NCI-H82 (cell line): ENCODE measurements around the gene CLCN3.
A peak's percentile ranks its signal among the peaks of the same experiment; 100 is the strongest.
"Not testable (repeated sequence)": the region's sequence is repeated elsewhere in the genome, so short reads cannot be mapped to it uniquely, and the experiment has no call there.

Source experiments
- DNase-seq: peaks from one replicate; lab custom pipeline; 2025; lab: John Stamatoyannopoulos, UW

CLCN3 gene

GRCh38 chr4:169657470-169658107, 37.2 kb downstream of the CLCN3 start:
- DNase-seq: no peak

GRCh38 chr4:169658196-169658595, 37.8 kb downstream of the CLCN3 start:
- DNase-seq: no peak

DNA sequence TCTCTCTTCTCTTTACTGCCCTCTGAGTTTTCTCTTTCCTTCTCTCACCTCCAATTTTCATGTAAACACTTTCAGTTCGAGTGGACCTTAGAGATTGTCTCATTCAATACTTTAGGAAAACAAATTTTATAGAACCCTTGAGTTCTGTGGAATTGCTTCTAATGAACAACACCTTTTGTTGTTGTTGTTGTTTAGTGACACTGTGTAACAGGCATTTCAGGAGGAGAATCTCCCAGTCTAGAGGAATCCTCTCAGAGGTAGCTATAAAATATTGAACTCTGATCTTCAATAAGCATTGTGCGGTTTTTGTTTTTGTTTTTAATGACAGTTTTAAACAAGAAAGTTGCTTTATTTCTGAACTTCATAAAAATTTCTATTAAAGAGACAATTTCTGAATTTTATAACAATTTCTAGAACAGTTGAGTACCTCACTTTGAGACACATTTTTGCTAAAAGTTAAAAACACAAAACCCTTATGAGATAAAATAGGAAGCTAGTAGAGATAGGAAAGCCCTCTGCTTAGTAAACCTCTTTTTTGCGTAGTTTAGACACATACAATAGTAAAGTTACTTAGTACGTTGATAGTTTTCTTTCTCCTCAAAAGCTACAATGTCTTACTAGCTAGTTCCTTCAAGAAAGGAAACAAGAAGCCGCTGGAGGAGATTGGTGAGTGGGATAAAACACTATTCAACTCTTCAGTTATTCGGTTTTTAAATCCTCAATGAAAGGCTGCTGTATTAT, 38.8 kb downstream of the CLCN3 start:
- peak; percentile 30 for DNase-seq

DNA sequence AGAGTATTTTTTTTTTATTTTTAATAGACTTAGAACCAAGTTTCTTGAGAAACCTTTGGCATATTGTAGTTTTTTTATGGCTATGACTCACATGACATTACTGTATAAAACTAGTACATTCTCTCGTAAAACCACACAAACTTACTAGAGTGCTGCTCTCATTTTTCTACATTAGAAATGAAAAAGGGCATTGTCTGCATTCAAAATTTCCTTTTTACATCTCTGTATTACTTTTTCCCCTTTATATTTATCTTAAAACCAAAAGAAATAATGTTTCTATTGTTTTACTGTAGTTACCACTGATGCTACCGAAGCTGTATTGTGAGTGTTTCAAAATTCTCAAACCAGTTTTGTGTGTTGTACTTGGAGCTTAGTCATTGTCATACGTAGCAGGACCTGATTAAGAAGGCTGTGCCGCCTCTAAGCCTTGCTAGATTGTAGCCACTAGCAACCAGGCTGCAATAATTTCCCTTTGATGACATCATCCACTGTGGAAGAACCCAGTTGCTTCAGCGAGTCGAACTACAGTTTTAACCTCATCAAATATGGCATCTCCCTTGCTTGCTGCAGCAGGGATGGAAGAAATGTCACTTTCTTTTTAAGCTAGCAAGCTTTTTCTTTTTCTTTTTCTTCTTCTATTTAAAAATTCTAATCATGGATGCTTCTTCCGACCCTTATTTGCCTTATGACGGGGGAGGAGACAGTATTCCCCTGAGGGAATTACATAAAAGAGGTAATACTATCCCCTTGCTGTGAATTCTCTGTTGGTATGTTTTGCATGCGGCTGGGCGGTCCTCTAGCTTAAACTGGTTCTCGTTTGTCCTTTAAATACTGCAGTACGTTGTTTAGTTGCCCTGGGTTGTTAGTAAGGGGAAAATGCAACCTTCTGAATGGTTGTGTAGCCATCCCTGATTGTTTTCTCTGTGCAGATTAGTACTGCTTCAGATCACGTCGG, 39.6 kb downstream of the CLCN3 start:
- peak; percentile 97 for DNase-seq

DNA sequence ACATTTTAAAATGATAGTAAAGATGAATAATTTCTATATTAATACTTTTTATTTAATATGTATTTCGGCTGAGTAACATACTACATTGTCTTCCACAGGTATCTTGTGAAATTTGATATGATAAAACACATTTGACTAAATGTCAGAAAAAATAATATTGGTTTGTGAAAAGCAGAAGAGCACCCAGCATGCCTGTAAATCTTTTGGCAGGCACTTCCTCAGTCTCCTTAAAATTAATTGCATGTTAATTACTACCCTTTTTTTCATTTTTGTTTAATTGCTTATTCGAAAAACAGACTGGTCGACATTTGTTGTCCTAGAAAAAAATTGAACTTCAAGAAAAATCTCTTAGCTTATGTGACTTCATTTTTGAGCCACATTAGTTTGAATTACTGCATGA, 40.6 kb downstream of the CLCN3 start:
- DNase-seq: no peak

GRCh38 chr4:169661761-169662160, 41.4 kb downstream of the CLCN3 start:
- no peak for DNase-seq

DNA sequence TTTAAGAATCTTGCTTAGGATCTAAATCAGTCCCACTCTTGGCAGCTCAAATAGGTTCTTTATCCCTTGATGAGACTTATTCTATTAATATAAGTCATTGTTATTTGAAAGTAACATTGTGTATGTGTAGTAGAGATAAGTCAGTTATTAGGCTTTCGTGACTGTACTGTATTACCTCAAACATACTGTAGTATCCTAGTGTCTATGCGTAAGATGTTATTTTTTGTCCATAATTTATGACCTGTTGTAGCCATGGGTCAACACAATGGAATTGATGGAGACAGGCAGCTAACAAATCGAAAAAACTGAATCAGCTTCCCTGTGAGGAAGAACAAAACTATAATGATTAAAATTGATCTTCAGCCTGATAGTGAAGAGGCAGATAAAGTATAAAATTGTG, 41.8 kb downstream of the CLCN3 start:
- DNase-seq: no peak

DNA sequence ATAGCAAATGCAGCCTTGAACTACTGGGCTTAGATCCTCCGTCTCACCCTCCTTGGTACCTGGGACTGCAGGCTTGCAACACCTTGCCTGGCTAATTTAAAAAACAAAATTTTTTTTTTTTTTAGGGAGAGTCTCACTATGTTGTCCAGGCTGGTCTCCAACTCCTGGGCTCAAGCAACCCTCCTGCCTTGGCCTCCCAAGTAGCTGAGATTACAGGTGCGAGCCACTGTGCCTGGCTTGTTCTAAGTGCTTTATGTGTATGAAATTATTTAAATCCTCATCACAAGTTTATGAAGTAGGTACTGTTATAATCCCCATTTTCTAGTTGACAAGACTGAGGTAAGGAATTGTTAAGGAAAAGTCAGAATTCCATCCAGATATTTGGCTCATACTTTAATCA, 43.0 kb downstream of the CLCN3 start:
- no peak for DNase-seq

GRCh38 chr4:169663831-169664230, 43.5 kb downstream of the CLCN3 start:
- DNase-seq: peak; percentile 2

DNA sequence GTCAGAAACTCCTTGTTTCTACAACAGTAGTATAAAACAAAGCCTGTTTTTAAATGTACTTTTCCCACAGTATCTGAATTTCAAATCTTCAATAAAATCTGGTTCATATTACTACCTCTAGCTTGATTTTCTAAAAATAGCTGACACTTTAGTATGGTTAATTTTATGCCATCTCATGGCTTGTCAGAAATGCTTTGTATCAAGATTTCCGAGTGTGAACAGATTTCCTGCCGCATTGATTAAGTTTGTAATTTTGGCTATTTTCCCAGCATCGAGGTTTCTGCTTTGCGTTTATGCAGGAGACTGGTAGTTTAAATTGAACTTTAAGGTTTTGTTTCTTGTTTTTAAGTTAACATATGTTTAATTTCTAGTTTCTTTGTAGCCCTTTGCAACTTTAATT, 44.2 kb downstream of the CLCN3 start:
- no peak for DNase-seq

- no peak for DNase-seq
Measured at GRCh38 chr4:169665046-169665737, 44.8 kb downstream of the CLCN3 start.

DNA sequence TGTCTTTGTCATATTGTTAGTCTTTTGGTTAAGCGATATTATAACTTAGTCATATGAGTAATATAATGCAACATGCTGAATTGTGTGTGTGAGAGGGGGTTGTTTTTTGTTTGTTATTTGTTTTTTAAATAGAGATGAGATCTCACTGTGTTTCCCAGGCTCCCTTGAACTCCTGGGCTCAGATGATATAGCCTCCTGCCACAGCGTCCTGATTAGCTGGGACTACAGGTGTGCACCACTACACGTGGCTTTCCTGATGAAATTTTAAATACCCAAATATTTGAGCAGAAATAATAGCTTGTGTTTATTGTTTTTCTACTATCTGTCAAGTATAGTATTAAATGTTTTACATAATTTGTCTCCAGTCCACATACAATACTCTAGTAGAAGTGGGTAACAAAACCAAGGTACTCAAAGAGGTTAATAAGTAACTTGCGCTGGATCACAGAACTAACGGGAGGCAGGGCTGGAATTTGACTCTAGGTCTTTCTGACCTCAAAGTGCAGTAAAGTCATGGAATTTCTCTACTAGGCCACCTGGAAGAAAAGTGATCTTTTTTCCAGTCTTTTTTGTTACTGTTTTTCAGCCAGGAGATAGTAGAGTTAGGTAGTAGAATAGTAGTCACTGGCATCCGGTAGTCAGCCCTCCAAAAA, 47.8 kb downstream of the CLCN3 start:
- no peak for DNase-seq

DNA sequence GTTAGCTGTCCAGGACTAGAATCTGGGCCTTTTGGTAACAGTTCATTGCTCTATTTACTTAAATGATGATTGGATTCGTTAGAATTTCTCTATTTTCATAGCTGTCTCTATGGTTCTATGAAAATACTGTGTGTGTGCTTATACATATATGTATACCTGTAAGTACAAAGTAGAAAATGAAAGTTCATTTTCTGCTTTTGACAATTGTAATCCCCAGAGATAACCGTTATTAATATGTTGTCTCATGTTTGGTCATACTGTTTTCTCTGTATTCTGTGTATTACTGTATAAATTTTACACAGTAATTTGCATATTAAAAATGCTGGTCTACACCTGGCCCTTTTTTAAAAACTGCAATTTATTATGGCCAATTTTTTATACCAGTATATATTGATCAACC, 55.4 kb downstream of the CLCN3 start:
- DNase-seq: no peak

- peak; percentile 18 for DNase-seq
Measured at GRCh38 chr4:169677150-169677748, 56.9 kb downstream of the CLCN3 start.

DNA sequence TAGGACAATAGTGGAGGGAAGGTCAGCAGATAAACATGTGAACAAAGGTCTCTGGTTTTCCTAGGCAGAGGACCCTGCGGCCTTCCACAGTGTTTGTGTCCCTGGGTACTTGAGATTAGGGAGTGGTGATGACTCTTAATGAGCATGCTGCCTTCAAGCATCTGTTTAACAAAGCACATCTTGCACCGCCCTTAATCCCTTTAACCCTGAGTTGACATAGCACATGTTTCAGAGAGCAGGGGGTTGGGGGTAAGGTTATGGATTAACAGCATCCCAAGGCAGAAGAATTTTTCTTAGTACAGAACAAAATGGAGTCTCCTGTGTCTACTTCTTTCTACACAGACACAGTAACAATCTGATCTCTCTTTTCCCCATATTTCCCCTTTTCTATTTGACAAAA, 58.1 kb downstream of the CLCN3 start:
- peak; percentile 76 for DNase-seq

GRCh38 chr4:169678951-169679591, 58.7 kb downstream of the CLCN3 start:
- not testable (repeated sequence) for DNase-seq

DNA sequence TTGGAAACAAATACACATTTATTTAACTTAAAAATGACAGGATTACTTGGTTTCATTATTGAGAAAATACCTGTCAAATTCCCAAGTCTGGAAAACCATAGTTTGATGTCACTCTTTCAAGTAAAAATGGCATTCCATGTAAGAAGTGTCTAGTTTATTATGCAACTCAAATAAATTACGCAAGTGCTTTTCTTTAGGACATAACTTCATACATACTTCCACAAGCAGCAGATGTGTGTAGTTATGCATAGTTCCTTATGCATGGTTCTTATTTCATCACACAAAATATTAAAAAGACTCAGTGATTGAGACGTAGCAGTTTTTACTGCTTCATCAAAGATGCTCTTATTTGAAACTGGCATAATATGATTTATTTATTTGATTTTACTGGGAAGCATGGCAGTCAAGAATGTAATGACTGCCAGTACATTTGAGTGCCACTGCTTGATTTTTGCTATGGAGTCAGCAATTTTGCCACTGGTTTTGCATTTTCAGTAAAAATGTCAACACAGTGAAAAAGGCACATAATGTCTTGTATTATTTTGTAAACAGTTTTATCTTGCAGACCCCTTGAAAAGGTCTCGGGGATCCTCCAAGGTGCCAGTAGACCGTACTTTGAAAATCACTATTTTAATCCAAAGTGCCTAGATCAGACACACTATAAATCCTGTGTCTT, 62.1 kb downstream of the CLCN3 start:
- no peak for DNase-seq

DNA sequence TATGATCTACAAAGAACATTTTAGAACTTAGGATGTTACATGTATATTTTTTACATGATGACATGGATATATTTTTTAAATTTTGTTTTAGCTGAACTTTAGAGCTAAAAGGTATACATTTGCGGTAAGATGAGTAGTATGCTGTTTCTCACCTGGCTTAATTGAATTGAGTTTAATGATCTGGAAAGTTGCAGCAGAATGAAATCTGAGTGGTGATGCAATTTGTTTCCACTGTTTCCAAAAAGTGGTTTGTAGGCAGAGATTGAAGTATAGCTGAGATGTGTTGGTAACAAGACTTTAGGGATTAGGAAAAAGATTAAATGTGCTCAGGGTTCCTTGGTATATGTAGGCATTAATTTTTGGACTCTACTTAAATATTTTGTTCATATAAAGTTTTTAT, 69.3 kb downstream of the CLCN3 start:
- no peak for DNase-seq

- DNase-seq: no peak
Measured at GRCh38 chr4:169690787-169691186, 70.4 kb downstream of the CLCN3 start.

DNA sequence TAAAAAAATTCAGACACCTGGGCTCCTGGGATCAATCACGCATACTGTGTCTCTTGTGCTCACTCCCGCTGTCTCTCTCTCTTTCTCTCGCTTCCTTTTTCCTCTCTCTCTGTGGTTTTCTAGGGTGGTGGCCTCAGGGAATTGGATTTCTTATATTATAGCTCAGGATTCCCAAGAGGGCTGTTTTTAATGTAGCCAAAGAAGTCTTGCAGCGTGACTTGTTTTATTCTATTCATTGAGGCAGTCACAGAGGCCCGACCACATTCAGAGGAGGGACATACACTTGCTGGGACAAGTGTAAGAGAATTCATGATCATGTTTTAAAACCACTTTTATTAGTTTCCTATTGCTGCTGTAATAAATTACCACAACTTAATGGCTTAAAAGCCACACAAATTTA, 78.0 kb downstream of the CLCN3 start:
- no peak for DNase-seq
